Transverse colon (tissue), 4 donors: ENCODE results near the gene ENPP7. TPM values are rescaled to one million over a fixed set of nuclear protein-coding genes. Genes with fewer than 3 reads are reported as not detected.

Source experiments
- DNase-seq: peaks from one replicate; pipeline ENCODE4 v3.0.0-alpha.2; 2019
- H3K27ac ChIP-seq, 4 donors: fragments of 200-600 bp; sonication (generic); 2 replicates each; pipeline ENCODE4 v1.5.1; 2016 to 2018; ENCODE audit warnings: inconsistent platforms in 4 of 4
- H3K27me3 ChIP-seq: fragments of 200-600 bp; sonication (generic); 2 replicates; pipeline ENCODE4 v1.5.1; 2017; ENCODE audit warnings: inconsistent platforms
- H3K36me3 ChIP-seq, 4 donors: fragments of 200-600 bp; sonication (generic); 2 replicates each; pipeline ENCODE4 v1.5.1; 2017 to 2019; ENCODE audit warnings: inconsistent platforms in 4 of 4
- H3K4me1 ChIP-seq, 4 donors: fragments of 200-600 bp; sonication (generic); 2 replicates each; pipeline ENCODE4 v1.5.1; 2017 to 2020; ENCODE audit warnings: inconsistent platforms in 4 of 4
- H3K4me3 ChIP-seq, 4 donors: fragments of 200-600 bp; sonication (generic); 1 replicate in 1 of 4; 2 replicates in 3 of 4; pipeline versions ENCODE4 v1.5.1 to v1.6.1; 2017 to 2019; ENCODE audit warnings: inconsistent platforms in 4 of 4
- H3K9me3 ChIP-seq, 2 donors: fragments of 200-600 bp; sonication (generic); 2 replicates each; pipeline ENCODE4 v1.5.1; 2017 to 2019; ENCODE audit warnings: inconsistent platforms in 2 of 2
- CTCF ChIP-seq, 5 experiments: fragments of 200-600 bp in 3 of 5; fragments of 450-650 bp in 2 of 5; sonication (generic) in 3 of 5; IDR thresholded peaks; 1 replicate in 2 of 5; 2 replicates in 3 of 5; pipeline ENCODE4 v1.5.1; 2016 to 2017; ENCODE audit warnings: antibody characterized with exemption in 5 of 5, inconsistent platforms in 3 of 5, mild to moderate bottlenecking in 2 of 5, moderate library complexity in 1 of 5
- EP300 ChIP-seq: sonication (generic); formaldehyde crosslinking; IDR thresholded peaks from one replicate; pipeline ENCODE4 v1.6.1; 2017; ENCODE audit warnings: antibody characterized with exemption, low read depth
- POLR2A ChIP-seq: fragments of 450-650 bp; IDR thresholded peaks from one replicate; pipeline ENCODE4 v1.6.1; 2016; ENCODE audit warnings: antibody characterized with exemption, mild to moderate bottlenecking, moderate library complexity
- POLR2AphosphoS5 ChIP-seq, 3 donors: sonication (generic); formaldehyde crosslinking; IDR thresholded peaks; one replicate each; pipeline ENCODE4 v1.6.1; 2016; ENCODE audit warnings: antibody characterized with exemption in 3 of 3
- WGBS, 2 donors: methylation state at CpG; one replicate each; pipeline ENCODE4 v1.1.5; 2018; ENCODE audit warnings: low coverage in 1 of 2; 5-methylcytosine and 5-hydroxymethylcytosine counted together
- in situ Hi-C, 4 donors: fragments of 200-750 bp; cut with MboI; loops; one replicate each; pipeline versions ENCODE4 v1.15.0 to v1.15.1; 2017; ENCODE audit warnings: low sequenced_read_pairs in 3 of 4, low pct_ligation_motif_present in 1 of 4, low pct_unique_long_range_greater_than_20kb in 1 of 4
- intact Hi-C: fragments of 100-400 bp; cut with DNase I; formaldehyde crosslinking; loops from one replicate; pipeline ENCODE4 v1.15.1; 2023; ENCODE audit warnings: low total_unique reads
- total RNA-seq, 4 donors: library from RNA; depleted of rRNA; stranded (reverse); fragments of >200 nt; gene quantifications; one replicate each; pipeline ENCODE4 v1.1.0, GENCODE V29; 2016

The ENPP7 gene
- total RNA-seq, 4 donors from 2014 or later = 0.16 TPM; not detected in 3

DNA sequence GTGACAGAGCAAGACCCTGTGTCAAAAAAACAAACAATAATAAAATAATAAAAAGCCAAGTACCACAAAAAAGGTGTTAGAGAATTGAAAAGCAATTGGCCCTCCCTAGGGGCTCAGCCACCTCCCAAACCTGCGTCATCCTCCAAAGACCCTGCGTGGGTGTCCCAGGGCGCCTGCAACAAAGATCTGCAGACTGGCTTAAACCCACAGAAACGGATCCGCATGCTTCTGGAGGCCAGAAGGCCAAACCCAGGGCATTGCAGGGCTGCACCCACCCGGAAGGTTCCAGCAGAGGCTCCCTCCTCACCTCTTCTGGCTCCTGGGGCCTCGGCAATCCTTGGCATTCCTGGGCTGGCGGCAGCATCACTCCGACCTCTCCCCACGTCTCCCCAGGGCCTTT, 1.5 kb downstream of the ENPP7 start:
- Histone ChIP-seq H3K27me3 (no peaks in the 10 kb centered on the region), H3K9me3 (no peaks in the 10 kb centered on the region), H3K4me3 (no peak overlapping the region), H3K4me1 (peaks cover 0 to 8% (median 2%) of the 10 kb centered on the region in 4 donors), H3K27ac (no peak overlapping the region), H3K36me3 (no peaks in the 10 kb centered on the region)
- intact Hi-C loops = no loop called here
- no peak for DNase-seq
- in situ Hi-C loops = no loop called here
- no peak for TF ChIP-seq EP300
- no peak for TF ChIP-seq POLR2AphosphoS5 (IDR thresholded peaks at IDR 0.05)
- no peak for TF ChIP-seq POLR2A
- no peak for TF ChIP-seq CTCF (IDR thresholded peaks at IDR 0.05)
- 68 to 90% methylated on average over 4 to 10 of the region's 10 CpGs for WGBS, 2 donors

- Histone ChIP-seq H3K9me3 (no peaks in the 10 kb centered on the region), H3K27me3 (peaks cover 8% of the 10 kb centered on the region), H3K36me3 (no peaks in the 10 kb centered on the region), H3K27ac (no peak overlapping the region), H3K4me1 (peaks cover 0 to 8% (median 2%) of the 10 kb centered on the region in 4 donors), H3K4me3 (peak overlapping the region in 1 of 4 donors; percentile 27)
- WGBS, 2 donors = 60% methylated on average over 16 to 33 of the region's 35 CpGs
- intact Hi-C loops (no loop called here), in situ Hi-C loops (no loop called here)
- peak; percentile 31 for DNase-seq
- TF ChIP-seq CTCF (IDR thresholded peaks at IDR 0.05) (no peak), POLR2AphosphoS5 (IDR thresholded peaks at IDR 0.05) (no peak), EP300 (no peak), POLR2A (no peak)
Measured at GRCh38 chr17:79732804-79733691, 2.3 kb downstream of the ENPP7 start.

- H3K36me3 ChIP-seq = no peaks in the 10 kb centered on the region
- no peak overlapping the region for H3K4me3 ChIP-seq
- peaks cover 11% of the 10 kb centered on the region for H3K27me3 ChIP-seq
- no peak for DNase-seq
- intact Hi-C loops = no loop called here
- 84% methylated on average over 8 of the region's 9 CpGs; no CpG with 5 or more reads in 1 of the 2 donors for WGBS, 2 donors
- peaks cover 0 to 4% (median 0%) of the 10 kb centered on the region in 4 donors for H3K4me1 ChIP-seq
- TF ChIP-seq POLR2AphosphoS5 (IDR thresholded peaks at IDR 0.05) (no peak), EP300 (no peak), CTCF (IDR thresholded peaks at IDR 0.05) (no peak), POLR2A (no peak)
- in situ Hi-C loops = no loop called here
- no peak overlapping the region for H3K27ac ChIP-seq
- H3K9me3 ChIP-seq = no peaks in the 10 kb centered on the region
Measured at GRCh38 chr17:79733692-79734070, 2.9 kb downstream of the ENPP7 start.

GRCh38 chr17:79735096-79735495, 4.4 kb downstream of the ENPP7 start:
- 96 to 100% methylated on average over 3 to 32 of the region's 32 CpGs for WGBS, 2 donors
- no peaks in the 10 kb centered on the region for H3K36me3 ChIP-seq
- no peaks in the 10 kb centered on the region for H3K4me1 ChIP-seq
- no peak for TF ChIP-seq EP300
- no peak for TF ChIP-seq POLR2AphosphoS5 (IDR thresholded peaks at IDR 0.05)
- TF ChIP-seq CTCF (IDR thresholded peaks at IDR 0.05) = no peak
- no peak for TF ChIP-seq POLR2A
- no peak for DNase-seq
- intact Hi-C loops (no loop called here), in situ Hi-C loops (no loop called here)
- peaks cover 15% of the 10 kb centered on the region for H3K27me3 ChIP-seq
- H3K9me3 ChIP-seq = no peaks in the 10 kb centered on the region
- H3K27ac ChIP-seq = no peak overlapping the region
- H3K4me3 ChIP-seq = no peak overlapping the region
